ENCODE measurements around the gene CLTRN. TPM values are rescaled to one million over a fixed set of nuclear protein-coding genes. Genes with fewer than 3 reads are reported as not detected.
"Not testable (repeated sequence)": the region's sequence is repeated elsewhere in the genome, so short reads cannot be mapped to it uniquely, and the experiment has no call there.

CLTRN gene
- 1.0 TPM for total RNA-seq

- DNase-seq = peak; percentile 22
Observed at GRCh38 chrX:15664487-15665444, at the start of gene CLTRN. Gene CLTRN, minus strand, starts transcription at chrX:15664805. Its CDS starts 30 bp downstream, at chrX:15664775.

- DNase-seq = not testable (repeated sequence)
Observed at GRCh38 chrX:15704273-15704672, 39.7 kb upstream of the CLTRN start.

GRCh38 chrX:15703809-15704208, 39.2 kb upstream of the CLTRN start:
- not testable (repeated sequence) for DNase-seq

DNA sequence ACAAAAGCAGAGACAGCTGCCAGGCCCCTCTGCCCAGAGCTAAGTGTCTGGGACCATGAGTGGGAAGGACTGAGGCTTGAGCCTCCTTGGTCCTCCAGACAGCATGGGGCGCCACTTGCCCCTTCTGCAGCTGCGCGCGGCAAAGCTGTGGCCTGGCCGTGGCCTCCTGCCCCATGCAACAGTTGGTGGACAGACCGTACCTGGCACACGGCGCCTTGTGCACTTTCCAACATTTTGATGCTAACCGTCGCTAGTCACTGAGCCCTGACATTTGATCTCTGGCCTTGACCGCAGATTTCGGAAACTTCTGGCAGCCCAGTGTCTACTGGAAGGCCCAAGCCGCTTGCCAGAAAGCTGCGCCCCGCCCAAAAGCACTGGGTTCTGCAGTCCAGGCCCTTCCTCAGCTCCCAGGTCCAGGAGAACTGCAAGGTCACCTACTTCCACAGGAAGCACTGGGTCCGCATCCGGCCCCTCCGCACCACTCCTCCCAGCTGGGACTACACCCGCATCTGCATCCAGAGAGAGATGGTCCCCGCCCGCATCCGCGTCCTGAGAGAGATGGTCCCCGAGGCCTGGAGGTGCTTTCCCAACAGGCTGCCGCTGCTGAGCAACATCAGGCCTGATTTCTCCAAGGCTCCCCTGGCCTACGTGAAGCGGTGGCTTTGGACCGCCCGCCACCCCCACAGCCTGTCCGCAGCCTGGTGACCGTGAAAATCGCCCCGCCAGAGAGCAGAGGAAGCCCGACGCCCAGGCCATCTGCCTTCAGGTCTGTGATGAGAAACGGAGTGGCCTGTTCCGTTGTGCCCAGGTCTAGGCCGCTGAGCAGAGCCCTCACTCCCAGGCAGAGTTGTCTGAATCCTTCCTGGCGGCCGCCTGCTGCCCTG, 38.1 kb upstream of the CLTRN start:
- DNase-seq = no peak

- no peak for DNase-seq
Observed at GRCh38 chrX:15696516-15696915, 31.9 kb upstream of the CLTRN start.

DNA sequence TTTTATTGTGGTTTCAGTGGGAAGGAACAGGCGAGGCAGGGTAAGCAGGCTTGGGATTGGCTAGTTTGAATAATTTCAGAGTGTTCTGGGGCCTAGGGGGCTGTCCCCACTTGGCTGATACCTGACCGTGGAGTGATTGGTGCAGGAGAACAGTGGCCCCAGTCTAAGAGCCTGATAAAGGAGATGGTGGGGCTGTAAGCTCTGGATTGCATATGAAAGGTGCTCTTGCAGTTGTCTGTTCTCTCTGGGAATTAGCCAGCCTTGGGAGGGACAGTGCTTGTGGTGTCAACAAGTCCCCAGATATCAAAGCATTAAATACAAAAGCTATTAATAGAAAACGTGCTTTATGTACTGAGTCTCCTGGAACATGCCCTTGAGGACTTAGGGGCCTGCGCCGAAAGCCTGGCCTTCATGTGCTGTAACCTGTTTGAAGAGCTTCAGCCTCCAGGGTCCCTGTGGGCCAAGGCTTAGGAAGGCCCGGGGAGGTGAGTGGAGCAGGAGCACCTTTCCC, 30.4 kb upstream of the CLTRN start:
- no peak for DNase-seq

GRCh38 chrX:15686818-15687685, 22.4 kb upstream of the CLTRN start:
- DNase-seq = peak; percentile 73

DNA sequence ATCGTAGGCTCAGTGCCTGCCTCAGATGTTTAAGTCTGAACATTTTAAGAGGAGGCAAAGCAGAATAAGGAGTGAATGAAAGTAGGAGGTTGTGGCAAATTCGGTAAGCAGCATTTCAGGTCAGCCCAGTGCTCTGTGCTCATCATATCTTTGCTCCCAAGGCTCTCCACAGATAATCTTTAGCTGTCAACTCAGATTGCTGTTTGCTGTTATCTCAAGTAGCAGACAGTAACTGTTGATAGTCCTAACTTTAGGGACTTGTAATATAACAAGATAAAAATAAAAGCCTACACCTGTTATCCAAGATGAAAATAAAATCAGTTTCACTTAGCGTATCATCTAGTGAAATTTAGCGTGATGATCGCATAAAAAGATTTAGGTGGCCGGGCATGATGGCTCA, 18.6 kb upstream of the CLTRN start:
- DNase-seq = no peak

DNA sequence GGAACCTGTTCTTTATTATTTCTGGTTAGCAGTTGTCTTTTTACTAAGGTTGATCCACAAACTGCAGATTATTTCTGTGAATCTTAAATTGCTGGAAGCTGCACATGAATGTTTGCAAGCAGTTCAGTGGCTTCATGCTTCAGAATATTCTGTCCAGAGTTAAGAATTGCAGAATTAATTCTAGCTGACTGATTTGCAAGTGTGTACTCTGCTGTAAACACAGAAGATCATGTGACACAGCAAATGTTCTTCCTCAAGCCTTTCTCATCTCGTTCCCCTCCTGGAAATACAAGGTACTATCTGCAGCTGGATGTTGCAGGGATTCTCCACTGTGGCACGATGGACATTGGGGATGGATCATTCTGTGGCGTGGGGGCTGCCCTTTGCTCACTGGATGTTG, 16.8 kb upstream of the CLTRN start:
- no peak for DNase-seq

DNA sequence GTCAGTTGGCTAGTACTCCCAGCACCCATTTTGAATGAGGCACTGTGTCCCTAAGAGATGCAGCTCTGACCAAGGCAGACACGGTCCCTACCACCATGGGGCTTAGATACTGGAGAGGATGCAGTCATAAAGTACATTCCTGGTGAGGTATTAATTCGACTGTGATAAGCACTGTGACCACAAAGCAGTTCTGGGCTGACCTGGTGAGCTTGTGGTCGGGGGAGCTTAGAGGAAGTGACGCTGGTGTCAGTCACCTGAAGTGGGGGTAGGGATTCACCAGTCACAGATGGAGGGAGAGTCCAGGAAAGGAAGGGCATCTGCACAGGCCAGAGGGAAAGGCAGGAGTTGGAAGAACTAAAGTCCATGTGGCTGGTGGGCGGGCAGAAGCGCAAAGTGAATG, 15.8 kb upstream of the CLTRN start:
- no peak for DNase-seq

DNA sequence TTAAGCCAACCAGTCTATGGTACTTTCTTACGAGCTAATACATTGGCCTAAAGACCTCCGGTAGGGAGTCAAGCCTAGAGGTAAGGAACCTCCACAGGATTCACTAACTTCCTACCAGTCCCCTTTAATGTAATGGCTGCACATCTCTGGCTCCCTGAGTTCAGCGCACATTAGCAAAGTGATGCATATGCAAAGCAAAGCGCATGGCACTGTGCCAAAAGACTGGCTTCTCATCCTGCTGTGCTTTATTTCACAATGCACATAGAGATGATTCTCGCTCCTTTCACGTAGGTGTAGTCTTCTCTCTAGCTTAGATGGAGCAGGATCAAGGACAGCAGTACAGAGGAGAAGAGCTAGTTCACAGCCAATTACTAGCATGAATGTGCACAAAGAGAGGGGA, 14.6 kb upstream of the CLTRN start:
- no peak for DNase-seq

DNA sequence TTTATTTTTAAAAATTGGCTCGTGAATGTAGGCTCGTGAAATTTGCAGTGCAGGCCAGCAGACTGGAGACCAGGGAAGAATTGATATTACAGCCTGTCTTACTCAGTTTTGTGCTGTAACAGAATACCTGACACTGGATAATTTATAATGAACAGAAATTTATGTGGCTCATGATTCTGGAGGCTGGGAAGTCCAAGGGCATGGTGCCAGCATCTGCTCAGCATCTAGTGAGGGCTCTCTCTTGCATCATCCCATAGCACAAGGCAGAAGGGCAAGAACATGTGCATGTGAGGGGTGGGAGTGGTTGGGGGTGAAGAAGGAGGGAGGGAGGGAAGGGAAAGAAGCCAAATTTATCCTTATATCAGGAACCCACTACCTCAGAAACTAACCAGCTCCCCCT, 13.7 kb upstream of the CLTRN start:
- no peak for DNase-seq

DNA sequence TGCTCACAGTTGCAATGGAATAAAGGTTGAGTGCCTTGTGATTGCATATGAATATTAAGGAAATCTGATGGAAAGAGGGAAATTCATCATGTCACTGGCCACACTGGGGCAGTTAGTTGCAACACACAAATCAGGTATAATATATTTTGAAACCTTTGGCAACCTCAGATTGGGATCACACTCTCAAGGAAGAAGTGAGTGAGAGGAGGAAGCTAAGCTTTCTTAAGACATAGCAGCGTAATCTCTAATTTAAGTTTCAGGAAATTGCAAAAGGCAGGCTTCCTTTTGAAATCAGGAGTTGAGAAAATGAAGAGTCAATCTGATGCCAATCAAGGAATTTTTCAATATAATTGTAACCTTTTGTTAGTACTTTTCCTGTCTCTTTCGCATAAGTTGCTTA, 12.3 kb upstream of the CLTRN start:
- no peak for DNase-seq

DNA sequence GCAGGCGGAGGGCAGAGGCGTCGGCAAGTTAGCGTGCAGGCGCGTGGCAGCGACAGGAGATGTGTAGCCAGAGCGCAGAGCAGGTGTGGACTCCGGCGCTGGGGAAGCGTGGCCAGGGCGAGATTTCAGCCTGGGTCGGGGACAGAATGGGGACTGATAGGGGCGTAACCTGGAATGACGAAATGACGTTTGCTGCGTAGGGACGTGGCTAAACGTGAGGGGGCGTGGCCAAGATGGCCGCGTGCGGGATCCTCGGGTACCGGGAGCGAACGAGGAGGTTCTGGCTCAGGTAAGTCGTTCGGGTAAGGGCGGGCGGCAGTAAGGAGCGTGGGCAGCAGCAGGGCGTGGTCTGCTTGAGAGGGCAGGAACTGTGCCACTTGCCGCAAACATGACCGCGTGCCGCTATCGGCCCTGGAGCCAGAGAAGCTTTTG, 10.9 kb upstream of the CLTRN start:
- DNase-seq = peak; percentile 91

DNA sequence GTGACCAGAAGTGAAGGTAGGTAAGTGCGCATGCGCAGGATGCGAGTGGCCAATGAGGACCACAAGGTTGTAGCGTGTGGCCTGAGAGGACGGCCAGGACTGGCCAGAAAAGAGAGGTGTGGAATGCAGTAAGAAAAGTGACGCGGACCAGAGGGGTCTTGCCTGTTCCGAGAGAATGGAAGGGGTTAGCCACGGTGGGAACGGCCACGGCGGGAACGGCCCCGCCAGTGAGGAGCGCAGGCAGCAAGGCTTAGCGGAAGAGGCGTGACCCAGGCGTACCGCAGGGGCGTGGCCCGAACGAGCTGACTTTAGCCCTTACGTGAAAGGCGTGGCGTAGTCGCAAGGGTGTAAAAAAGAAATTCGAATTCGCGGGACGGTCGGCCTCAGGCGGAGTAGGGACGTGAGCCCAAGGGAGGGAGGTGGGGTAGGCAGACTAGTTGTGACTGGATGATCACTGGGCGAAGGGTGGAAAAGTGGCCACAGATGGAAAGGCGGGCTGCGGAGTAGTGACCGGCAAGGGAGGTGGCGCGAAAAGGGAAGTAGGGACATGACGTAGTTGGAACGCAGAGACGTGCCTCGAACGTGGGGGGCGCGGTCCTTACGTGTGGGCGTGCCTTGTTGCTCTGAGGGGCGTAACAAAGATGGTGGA, 10.4 kb upstream of the CLTRN start:
- DNase-seq = peak; percentile 96

DNA sequence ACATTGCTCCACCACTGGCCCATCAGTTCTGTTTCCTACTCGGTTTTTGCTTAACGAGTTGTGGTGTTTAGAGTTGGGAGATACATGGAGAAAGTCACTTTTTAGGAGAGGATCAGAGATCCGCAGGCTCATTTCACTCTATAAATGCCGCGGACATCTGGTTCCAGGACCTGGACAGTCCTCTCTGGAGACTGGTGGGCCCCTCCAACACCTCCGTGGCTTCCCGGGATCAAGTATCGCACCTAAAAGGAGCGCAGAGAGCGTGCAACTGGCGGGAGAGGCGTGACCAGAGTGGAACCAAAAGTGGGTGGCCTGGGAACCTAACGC, 9.9 kb upstream of the CLTRN start:
- no peak for DNase-seq

GRCh38 chrX:15673970-15674369, 9.4 kb upstream of the CLTRN start:
- DNase-seq = no peak

DNA sequence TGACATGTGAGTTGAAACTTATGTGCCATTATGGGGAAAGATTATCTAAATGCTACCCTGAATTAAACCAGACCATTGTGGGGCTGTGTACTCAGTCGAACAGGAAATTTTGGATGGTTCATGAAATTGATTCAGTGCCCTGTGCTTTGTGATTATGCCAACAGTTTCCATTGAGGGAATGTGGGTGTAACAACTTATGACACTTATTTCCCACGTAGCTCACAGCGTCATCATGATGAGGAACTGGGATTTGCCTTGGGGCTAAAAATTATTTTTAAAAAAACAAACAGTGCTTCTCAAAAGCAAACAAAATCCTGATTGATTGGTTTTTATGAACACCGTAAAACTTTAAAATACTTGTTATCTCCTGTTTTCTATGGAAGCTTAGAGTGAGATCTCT, 8.3 kb upstream of the CLTRN start:
- no peak for DNase-seq

DNA sequence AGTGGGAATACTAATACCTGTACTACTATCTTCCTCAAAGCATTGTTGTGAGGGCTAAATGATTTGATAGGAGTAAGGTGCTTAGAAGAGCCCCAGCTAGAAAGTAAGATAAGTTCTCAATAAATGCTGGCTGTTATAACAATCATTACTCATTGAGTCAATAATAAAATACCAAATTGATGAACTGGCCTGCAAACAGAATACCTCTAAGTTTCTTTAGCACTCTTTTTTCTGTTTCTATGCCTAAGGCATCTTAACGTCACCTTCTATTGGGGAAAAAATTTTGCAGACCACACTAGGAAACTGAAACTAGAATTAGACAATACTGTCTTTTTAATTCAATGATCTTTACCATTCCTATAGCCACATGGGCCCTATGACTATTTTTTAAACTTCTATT, 1.2 kb downstream of the CLTRN start:
- no peak for DNase-seq

DNA sequence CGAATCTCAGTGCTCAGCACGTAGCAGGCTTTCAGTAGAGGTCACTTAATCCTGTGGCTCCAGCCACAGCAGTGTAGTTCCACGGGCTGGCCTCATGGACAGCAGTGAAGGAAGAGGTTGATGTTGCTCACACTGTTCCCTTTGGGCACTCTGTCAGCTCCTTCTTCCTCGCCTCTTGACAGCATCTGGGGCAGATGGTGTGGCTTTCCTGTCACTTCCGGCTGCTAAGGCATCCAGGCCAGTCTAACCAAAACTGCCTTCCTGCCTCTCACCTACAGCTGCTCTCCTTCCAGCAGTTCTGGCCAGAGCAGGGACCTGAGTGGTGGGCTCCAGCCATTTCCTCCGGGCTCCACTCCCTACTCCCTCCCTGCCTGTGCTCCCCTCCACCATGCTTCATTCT, 9.8 kb downstream of the CLTRN start:
- DNase-seq = not testable (repeated sequence)

DNA sequence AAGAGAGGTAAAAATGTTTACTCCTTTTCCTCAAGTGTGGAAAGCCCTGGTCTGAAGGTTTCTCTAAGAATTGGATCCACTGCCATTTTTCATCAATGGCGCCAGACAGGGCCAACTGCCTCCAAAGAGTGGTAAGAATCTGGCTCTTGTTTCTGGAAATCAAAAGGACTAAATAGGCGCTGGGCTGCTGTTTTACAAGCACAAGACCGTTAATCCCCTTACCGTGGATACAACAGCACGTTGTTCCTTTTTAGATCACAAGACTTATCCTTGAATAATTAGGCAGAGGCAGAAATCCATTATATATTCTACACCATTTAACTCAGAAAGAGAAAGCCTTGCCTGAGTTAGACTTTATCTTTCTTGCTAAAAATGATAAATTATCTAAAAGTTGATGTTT, 10.6 kb downstream of the CLTRN start:
- DNase-seq = no peak

All from tongue (tissue), 2 donors.